HL-60/S4 (cell line): ENCODE results near the gene ANKRD2.
"Not testable (repeated sequence)": the region's sequence is repeated elsewhere in the genome, so short reads cannot be mapped to it uniquely, and the experiment has no call there.

ENCODE experiments used
- in situ Hi-C: fragments of 300-500 bp; cut with MboI; formaldehyde crosslinking; loops from 2 replicates; pipeline ENCODE4 v1.14.3; 2022; ENCODE audit warnings: low sequenced_read_pairs

The ANKRD2 gene

DNA sequence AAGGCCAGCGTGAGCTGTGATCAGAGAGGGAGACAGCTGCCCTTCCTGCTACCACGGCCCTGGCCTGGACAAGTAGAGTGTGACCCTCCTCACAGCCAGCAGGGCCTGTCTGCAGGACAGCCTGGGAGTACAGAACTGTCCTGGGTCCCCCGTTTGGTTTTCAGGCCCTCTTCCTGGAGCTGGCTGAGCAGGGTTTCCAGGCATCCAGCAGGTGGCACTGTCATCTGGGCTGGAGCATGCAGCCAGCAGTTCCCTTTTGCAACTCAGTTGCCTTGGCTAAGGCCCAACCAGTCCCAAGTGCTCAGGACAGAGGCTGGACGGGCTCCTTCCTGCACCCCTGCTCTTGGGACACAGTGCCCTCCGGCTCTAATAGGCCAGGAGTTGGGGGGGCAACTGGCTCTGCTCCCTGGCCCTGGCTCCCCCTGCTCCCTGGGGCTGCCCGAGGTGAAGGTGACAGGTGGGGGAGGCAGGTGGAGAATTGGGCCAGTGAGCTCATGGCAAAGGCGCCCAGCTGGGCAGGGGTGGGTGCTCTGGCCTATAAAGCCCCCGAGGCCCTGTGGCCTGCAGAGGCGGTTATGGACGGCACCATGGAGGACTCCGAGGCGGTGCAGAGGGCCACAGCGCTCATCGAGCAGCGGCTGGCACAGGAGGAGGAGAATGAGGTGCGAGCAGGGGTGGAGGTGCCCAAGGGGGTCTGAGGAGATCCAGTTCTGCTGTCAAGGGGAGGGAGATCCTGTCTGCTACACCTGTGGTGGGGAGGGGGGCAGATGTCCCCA, at the start of gene ANKRD2:
Gene ANKRD2, plus strand, starts transcription at position 566 of the 776 bp plus-strand sequence. Its CDS starts 10 bp downstream, at position 576.
- in situ Hi-C loops: no loop called here

- in situ Hi-C loops: no loop called here
Observed at GRCh38 chr10:97522937-97523336, 49.6 kb upstream of the ANKRD2 start.

DNA sequence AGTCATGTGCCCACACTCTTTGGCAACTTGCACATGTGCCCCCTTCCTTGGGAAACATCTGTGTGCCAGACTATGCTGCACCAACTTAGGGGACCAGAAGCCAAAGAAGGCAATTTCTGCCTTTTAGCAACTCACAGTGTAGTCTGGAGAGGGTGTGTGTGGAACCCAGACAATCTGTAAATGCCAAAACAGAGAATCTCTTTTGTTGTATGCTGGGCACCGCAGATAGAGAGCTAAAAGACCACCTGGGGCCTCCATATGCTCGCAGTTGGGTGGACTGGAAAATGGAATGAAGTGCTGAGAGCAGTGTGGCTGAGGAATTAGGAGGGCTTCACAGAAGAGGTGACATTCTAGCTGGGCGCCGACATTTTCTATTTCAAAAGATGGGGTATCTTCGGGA, 47.5 kb upstream of the ANKRD2 start:
- in situ Hi-C loops: no loop called here

DNA sequence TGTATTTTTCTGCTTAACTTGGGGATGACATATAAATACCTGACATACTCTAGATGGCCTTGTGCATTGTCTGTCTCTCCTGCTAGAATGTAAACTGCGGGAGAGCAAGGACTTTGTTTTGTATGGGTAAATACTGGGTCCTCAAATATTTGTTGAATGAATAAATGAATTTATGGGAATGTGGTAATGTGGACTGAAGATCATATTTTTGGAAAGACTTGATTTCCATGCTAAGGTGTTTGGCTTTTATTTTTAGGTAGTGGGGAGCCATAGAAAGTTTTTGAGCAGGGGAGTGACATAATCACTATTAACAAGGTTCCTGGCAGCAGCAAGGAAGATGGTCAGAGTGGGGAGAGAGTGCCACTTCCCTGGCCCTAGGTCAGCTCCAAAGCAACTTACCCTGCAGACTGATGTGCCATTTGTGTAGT, 46.9 kb upstream of the ANKRD2 start:
- in situ Hi-C loops: no loop called here

DNA sequence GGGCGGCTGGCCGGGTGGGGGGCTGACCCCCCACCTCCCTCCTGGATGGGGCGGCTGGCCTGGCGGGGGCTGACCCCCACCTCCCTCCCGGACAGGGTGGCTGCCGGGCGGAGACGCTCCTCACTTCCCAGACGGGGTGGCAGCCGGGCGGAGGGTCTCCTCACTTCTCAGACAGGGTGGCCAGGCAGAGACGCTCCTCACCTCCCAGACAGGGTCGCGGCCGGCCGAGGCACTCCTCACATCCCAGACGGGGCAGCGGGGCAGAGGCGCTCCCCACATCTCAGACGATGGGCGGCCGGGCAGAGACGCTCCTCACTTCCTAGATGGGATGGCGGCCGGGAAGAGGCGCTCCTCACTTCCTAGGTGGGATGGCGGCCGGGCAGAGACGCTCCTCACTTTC, 43.7 kb upstream of the ANKRD2 start:
- in situ Hi-C loops: not testable (repeated sequence)

- in situ Hi-C loops: no loop called here
Observed at GRCh38 chr10:97529685-97530465, 42.7 kb upstream of the ANKRD2 start.

DNA sequence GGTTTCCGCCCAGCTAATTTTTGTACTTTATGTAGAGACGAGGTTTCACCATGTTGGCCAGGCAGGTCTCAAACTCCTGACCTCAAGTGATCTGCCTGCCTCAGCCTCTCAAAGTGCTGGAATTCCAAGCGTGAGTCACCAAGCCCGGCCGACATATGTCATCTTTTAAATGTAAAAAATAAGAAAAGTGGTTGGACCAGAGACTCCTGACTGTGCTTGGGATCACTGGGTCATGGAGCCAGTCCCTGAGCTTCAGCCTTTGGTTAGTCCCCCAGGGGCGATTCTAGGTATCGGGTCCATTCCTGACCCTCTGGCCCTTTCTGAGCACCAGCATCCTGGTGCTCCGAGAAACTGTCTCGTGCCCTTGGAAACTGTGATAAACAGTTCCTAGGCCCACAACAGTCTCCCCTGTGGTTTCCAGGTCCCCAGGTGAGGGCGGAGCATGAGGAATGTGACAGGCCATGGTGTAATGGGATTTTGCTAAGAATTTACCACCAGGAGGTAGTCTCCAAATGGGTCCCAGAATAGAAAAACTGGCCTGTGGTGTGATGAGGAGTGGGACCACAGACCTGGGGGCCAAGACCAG, 41.1 kb upstream of the ANKRD2 start:
- in situ Hi-C loops: no loop called here

DNA sequence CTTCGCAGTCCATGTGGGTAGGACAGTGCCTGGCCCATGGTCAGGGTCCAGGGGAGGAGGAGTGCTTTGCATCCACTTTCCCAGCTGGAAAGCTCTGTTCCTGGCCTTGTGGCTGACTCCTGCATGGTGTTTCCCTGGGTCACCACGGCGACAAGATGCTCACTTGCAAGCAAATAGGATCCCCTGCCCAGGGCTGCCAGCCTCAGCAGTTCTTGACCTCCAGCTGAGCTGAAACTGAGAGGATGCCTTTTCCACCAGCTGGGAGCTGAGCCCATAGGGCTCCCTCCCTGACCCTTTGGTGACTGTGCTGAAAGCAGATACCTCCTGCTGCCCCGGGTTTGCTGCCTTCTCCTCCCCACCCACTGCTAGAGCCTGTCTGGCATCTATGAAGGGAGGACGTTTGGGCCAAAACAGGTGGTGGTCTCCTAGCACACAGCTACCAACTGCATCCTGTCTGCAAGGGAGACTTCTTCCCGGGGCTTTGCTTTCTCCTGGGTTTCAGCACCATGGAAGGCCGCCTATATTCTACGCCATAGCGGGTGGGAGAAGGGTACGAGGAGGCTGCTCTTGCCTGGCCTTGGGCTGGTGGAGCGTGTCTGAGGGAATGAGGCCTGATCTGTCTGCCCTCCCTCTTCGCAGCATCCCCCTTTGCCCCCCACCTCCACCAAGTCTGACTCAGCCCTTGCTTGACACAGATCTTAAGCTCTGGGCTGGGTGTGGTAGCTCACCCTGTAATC, 39.5 kb upstream of the ANKRD2 start:
- in situ Hi-C loops: no loop called here

GRCh38 chr10:97533888-97534287, 38.7 kb upstream of the ANKRD2 start:
- in situ Hi-C loops: no loop called here

- in situ Hi-C loops: no loop called here
Observed at GRCh38 chr10:97534746-97535367, 37.7 kb upstream of the ANKRD2 start.

- in situ Hi-C loops: no loop called here
Observed at GRCh38 chr10:97537186-97537869, 35.3 kb upstream of the ANKRD2 start.

DNA sequence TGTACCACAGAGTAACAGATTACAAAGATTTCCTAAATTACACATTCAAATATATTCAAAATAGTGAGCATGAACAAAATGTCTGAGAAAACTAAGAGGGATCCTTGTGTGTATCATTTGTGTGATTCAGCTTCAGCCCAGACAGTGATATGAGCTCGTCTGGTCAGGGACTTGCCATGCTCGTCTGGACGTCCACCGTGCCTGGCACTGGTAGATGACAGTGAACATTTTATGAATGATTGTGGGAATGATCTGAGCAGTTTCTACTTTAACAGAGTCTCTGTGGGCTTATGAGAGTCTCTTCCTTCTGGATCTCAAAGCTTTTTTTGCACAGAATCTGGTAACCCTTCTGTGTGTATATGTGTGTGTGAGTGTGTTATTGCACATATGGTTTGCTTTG, 34.2 kb upstream of the ANKRD2 start:
- in situ Hi-C loops: no loop called here

GRCh38 chr10:97538839-97539238, 33.7 kb upstream of the ANKRD2 start:
- in situ Hi-C loops: no loop called here

DNA sequence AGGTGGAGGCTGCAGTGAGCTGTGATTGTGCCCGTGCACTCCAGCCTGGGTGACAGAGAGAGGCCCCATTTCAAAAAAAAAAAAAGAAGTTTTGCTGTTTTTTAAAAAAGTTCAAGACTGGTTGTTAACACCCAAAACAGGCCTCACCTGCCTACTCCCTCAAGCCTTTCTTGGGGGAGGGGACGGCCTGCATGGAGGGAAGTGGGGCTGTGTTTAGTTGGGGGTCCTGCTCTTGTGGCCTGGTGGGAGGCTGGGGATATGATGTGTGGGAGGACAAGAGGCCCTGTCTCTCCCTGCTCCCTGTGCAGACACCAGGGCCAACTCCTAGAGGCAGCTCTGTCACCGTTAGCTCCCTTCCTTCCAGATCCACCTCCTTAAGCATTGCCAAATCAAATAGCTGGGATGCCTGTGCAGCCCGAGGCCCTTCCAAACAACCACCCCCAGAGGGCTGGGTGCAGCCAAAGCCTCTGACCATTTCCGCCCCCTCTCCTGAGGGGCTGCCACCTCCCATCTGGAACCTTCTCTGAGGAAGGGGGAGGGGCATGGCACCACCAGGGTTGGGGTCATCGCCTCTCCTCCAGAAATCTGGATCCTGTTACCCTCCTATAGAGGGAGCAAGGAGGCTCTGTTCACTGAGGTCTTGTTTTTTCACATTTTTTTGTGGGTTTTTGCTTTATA, 32.9 kb upstream of the ANKRD2 start:
- in situ Hi-C loops: no loop called here

DNA sequence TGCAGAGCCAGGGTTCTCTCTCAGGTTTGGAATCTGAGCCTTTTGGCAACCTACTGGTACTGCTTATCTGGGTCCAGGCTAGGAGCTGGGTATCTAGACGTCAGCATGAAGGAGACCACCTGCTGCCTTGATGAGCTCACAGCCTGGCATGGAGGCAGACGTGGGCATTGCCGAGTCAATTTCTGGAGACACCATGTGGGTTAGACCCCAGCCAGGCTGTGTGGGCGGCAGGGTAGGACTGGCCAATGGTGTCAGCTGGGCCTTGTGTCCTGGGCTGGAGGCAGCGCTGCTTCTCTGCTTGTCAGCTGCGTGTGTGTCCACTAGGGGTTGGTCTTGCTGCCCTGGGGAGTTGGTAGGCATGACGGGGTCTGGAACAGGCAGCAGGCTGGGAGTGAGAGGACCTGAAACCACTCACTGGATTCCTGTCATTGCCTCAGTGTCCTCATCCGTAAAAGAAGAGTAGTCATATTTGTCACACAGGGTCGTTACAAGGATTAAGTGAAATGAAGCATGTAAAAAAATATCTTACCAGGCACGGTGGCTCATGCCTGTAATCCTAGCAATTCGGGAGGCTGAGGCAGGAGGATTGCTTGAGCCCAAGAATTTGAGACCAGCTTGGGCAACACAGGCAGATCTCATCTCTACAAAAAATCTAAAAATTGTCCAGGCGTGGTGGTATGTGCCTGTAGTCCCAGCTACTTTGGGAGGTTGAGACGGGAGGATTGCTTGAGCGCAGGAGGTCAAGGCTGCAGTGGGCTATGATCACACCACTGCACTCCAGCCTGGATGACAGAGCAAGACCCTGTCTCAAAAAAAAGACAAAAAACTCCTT, 31.7 kb upstream of the ANKRD2 start:
- in situ Hi-C loops: no loop called here

GRCh38 chr10:97542169-97543024, 30.2 kb upstream of the ANKRD2 start:
- in situ Hi-C loops: no loop called here

DNA sequence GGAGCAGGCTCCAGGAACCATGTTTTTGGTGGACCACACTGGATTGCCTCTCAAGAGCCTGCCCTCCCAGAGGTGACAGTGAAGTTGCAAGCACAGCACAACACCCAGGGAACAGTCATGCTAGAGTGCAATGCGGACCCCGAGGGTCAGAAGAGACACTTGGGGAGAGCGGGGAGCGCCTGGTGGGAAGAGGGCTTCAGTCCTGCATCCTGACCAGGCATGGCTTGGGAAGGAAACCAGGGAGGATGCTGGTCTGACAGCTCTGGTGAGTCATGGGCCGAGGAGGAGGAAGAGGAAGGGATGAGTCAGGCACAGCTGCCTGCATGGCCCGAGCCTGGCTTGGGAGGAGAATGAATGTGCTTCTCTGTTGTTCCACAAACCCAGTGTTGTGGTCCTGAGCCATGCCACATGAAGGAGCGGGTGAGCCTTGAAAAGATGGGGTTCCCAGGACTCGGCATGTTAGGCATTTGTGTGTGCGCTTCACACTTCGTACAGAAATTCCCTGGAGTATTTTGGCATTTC, 29.5 kb upstream of the ANKRD2 start:
- in situ Hi-C loops: no loop called here
